ENCODE results near the gene MALRD1.

Gene MALRD1

GRCh38 chr10:19408924-19409323 is 360.3 kb downstream of the MALRD1 start:
- ATAC-seq, result no peak

DNA sequence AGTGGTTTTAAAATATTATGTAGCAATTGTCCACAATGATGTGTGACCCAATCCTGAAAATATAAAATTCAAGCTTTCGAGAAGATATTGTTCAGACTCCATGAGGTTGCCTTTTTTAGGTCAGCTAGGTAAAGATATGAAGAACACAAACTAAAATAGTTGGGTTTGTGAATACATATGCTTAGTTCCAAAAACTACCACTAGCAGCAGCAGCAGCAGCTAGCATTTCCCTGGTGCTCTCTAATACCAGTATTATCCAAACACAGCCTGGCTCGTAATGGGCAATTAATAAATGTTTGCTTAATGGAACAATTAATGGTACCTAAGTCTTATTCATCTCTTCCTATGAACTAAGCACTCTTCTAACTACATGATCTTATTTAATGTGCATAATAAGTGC is 362.5 kb downstream of the MALRD1 start:
- no peak for ATAC-seq

GRCh38 chr10:19412531-19412930 is 363.9 kb downstream of the MALRD1 start:
- no peak for ATAC-seq

DNA sequence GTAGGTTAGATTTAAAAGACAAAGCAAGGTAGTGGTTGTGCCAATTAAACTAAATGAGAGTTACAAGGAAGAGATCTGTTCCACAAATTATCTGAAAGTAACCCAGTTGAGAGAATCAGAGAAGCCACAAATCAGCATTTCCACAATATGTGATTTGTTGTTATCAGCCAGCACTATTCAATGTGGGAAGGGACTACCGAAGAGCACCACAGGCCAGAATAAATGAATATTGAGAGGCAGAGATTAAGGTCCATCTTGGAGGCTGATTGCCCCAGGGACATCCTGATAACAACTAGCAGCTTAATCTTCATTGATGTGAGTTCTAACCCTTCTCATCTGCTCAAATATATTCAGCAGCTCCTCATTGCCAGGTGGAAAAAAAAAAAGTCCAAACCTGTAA is 367.6 kb downstream of the MALRD1 start:
- ATAC-seq, result no peak

GRCh38 chr10:19417740-19418139 is 369.1 kb downstream of the MALRD1 start:
- ATAC-seq, result no peak

DNA sequence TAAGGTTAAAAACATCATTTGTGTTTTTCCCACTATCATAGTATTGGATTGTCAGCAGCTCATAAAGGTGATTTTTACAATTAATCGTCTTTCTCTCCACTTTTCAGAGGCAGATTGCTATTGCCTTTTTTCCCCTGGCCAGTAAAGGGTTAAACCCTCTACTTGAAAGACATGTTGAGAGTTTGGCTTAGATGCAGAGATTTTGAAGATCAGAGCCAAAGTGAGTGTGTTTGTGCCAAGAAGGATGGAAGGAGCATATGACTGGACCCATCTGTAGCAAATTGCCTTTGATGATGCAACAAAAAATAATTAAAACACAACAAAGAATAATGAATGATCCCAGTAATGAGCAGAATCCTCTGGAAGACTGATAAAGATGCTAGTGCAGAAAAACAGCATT is 373.1 kb downstream of the MALRD1 start:
- no peak for ATAC-seq

DNA sequence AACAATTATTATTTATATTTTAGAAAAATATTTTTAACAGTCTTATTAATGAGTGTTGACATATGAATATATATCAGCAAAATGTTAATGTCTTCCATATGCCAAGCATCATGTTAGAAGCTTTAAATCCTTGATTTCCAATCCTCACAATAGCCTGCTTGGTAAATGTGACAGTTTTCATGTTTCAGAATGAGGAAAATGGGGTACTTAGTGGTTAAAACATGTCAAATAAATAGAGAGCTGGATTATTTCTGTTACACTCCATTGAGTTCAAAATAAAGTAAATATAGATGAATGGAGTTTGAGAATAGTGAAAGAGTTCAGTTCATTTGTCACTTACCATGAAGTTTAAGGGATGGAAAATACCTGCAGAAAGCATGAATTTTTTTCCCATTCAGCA is 377.4 kb downstream of the MALRD1 start:
- ATAC-seq, result no peak

DNA sequence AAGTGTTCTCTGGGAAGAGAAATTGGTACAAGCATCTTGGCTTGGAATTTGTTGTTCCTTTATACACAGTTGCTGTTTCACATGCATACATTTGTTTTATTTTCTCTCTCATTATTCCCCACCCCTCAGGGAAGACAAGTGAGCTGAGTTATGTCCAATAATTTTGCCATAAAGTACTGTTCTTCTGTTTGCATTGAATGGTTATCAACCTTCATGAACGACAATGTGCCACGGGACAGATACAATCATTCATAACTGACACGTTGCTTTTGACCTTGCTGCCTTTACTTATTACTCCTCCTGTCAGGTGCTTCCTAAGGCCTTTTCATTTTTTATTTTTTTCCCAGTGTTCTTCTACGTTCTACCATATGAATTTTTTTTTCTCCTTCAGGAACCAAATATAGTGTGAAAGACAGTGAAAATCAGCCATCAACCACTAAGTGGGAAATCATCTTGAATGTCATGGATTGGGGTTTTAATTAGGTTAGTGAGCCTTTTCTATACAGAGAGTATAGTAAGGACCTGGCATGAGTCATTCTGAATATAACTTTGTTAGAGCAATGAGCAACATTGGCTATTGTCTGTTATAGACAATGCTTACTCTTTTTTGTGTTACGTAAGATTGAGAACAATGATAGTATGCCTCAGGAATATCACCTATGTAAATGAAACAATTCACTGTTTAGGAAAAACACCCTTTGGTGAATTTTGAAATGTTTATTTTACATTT is 383.2 kb downstream of the MALRD1 start:
- ATAC-seq, result no peak

DNA sequence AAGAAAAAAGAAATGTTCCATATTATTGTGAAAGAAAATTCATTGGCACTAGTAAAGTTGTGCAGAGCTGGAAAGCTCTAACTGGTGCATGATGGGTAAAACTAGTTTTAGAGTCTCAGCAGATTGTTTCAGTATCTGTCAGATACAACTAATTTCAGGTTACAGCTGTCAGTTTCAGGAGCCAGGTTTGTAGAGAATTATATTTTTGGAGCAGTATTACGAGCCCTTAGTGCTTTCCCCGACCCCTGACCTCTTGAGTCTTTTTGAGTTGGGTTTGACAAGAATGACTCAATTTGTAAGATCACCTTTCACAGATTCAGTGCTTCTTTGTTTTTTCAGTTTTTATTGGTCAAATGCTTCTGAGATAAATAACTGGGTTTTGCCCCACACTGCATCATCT is 401.3 kb downstream of the MALRD1 start:
- ATAC-seq, result no peak

- ATAC-seq, result no peak
Observed at GRCh38 chr10:19451356-19451755, 402.8 kb downstream of the MALRD1 start.

DNA sequence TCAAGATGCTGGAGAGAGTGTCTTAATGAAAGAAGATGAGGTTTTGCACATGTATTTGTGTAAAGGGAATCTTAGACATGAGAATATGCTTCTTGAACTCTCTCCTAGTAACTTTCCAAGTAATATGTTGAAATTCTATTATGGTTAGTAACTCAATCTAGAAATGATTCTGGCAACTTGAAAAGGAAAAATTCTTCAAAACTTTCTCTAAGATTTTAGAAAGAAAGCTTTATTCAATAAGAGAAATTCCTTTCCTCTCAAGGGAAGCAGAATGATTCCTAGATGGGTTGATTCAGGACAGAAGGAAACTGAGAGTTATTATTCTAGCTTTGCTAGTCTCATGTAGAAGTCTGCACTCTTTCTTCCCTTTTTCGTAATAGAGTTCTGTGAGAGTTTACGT is 403.3 kb downstream of the MALRD1 start:
- ATAC-seq, result no peak

- no peak for ATAC-seq
Observed at GRCh38 chr10:19453967-19454366, 405.4 kb downstream of the MALRD1 start.

DNA sequence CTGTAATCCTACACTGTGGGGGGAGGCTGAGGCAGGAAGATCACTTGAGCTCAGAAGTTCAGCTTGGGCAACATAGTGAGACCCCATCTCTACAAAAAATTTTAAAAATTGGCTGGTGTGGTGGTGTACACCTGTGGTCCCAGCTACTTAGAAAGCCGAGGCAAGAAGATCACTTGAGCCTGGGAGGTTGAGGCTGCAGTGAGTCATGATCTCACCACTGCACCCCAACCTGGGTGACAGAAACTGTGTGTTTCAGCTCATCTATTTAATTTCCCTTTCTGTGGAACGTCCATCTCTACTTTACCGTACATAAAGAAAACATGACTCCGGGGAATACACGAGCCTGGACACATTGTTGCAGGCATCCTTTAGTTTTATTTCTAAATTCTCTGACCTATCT is 413.0 kb downstream of the MALRD1 start:
- ATAC-seq, result no peak

DNA sequence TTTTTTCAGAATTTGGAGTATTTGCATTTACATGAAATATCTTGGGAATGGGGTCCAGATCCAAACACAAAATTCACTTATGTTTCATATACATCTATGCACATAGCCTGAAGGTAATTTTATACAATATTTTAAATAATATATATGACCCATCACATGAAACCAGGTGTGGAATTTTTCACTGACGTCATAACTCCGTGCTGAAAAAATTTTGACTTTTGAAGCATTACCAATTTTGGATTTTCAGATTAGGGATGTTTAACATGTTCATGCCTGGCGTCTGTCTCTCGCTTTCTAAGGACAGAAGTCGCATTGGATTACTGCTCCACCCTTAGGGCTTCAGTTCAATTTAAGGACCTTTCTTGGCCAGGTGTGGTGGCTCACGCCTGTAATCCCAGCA is 418.1 kb downstream of the MALRD1 start:
- ATAC-seq, result no peak

DNA sequence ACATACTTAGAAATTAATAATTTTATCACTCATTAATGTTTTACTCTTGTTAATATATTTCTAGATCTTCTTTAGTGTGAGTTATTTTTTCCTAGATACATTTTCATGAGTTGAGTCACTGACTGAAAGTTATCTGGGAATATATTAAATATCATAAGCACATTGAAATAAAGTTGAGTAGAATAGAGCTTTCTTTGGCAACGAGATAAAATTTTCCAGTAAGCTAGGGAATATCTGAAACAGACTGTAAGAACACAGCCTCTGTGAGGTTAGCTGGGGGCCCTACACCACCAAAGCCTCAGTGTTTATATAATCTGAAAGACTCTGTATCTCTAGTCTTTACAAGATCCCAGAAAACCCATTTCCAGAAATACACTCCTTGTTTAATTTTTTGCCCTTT is 419.8 kb downstream of the MALRD1 start:
- ATAC-seq, result no peak

GRCh38 chr10:19469521-19469920 is 420.9 kb downstream of the MALRD1 start:
- ATAC-seq, result no peak

GRCh38 chr10:19479854-19480253 is 431.3 kb downstream of the MALRD1 start:
- ATAC-seq, result no peak

DNA sequence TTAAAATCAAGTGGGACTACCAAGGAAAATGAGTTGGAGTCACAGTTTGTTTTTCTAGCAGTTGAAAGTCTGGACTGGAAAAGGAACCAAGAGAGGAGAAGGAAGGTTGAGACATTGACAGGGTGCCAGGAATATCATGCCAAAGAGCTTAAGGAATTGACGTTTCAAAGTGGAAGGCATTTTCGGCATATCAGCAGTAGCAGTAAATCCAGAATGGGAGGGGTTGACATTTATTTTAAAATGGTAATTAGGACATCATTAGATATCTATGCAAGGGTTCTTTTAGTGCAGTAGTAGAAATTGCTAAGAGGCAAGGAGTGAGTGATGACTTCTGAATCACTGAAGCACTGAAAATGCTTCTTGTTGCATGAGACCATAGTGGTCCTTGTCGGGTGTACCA is 431.8 kb downstream of the MALRD1 start:
- no peak for ATAC-seq

- ATAC-seq, result no peak
Observed at GRCh38 chr10:19483421-19483820, 434.8 kb downstream of the MALRD1 start.

- no peak for ATAC-seq
Observed at GRCh38 chr10:19488592-19489280, 440.1 kb downstream of the MALRD1 start.

DNA sequence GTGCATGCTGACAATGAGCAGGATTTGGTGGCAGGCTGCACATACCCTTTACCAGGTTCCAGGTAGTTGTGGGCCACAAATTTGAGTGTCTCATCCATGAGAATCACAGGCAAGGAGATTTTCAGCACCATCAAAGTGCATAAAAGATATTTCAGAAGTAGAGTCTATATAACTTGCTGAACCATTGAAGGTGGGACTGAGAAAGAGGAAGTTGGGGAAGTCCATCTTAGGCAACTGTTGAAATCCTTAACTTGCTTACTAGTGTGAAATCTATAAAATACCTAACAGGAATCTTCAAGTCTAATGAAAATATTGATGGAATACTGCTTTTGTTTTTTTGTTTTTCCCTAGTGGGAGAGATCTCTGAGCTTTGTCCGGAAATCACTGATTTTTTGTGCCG is 442.6 kb downstream of the MALRD1 start:
- no peak for ATAC-seq

DNA sequence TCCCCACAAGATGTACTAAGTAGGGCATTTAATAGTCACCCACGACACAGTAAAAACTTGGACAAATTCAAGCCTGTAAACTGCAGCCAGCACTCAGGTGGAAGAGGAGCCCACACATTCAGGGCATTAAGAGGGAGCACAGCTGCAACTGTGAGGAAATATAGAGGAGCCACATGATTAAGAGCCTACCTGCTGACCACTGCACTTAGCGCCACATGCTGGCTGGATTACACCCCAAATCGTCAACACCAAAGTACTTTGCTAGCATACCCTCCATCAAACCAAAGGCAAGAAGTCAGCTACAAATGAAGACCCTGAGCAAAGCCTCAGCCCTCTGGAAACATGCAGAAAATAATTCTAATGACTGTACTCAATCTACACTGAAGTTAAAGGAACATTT is 445.3 kb downstream of the MALRD1 start:
- ATAC-seq, result no peak

DNA sequence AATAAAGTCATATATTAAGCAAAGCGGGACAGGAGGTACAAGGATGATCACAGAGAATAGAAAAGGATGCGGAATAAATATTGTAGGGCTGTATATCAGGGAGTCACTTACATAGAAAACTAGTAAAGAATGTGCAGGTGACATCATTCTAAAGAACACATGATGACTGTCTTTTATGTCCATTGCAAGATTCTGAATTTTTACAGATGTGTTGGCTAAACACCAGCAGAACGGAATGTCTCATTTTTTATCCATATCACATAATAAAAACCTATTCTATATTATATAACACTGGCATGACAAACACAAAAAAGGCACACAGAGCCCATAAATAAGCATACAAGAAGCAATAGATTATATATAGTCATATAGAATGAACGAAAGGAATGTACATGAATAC is 448.4 kb downstream of the MALRD1 start:
- no peak for ATAC-seq

GRCh38 chr10:19498393-19499290 is 450.0 kb downstream of the MALRD1 start:
- no peak for ATAC-seq

Data from activated CD4-positive, CD25-positive, alpha-beta regulatory T cell treated with anti-CD3 and anti-CD28 coated beads, Interleukin-2, amount 50 U/mL, for 24 hours (primary cell).